ENCODE results near the gene INPP5J.

The INPP5J gene

GRCh38 chr22:31135706-31136105 is 12.9 kb downstream of the INPP5J start:
- Histone ChIP-seq H4K8ac (ENCODE audit: low read length) (no peak overlapping the region), H4K91ac (ENCODE audit: low read length) (no peak overlapping the region), H3K4me1 (ENCODE audit: control insufficient read depth, insufficient read depth, low read depth, low read length) (peaks cover 12% of the 10 kb centered on the region), H3K27ac (ENCODE audit: low read length, poor library complexity, severe bottlenecking) (no peak overlapping the region), H2BK120ac (ENCODE audit: low read depth, low read length) (no peak overlapping the region), H3K18ac (ENCODE audit: low read depth in 1 of 2, low read length in 2 of 2) (no peak overlapping the region), H3K23ac (ENCODE audit: low read length in 2 of 2) (no peak overlapping the region), H3K9me3 (ENCODE audit: control insufficient read depth, low read length) (no peaks in the 10 kb centered on the region), H2BK15ac (ENCODE audit: low read depth, poor library complexity, severe bottlenecking) (no peak overlapping the region), H3K4me2 (ENCODE audit: low read length, poor library complexity, severe bottlenecking) (no peak overlapping the region), H2AFZ (ENCODE audit: low read depth, low read length) (no peak overlapping the region), H3K36me3 (ENCODE audit: control insufficient read depth in 1 of 2, insufficient read depth in 2 of 2, low read depth in 1 of 2, low read length in 2 of 2) (peaks cover 0 to 3% of the 10 kb centered on the region in 2 experiments), H3K27me3 (ENCODE audit: control insufficient read depth in 1 of 2, insufficient read depth in 1 of 2, low read length in 2 of 2) (peaks cover 23 to 60% of the 10 kb centered on the region in 2 experiments), H3K4me3 (ENCODE audit: insufficient read depth in 1 of 2, low read depth in 1 of 2, low read length in 2 of 2) (no peak overlapping the region), H2BK12ac (ENCODE audit: low read length in 2 of 2) (no peak overlapping the region), H2BK5ac (ENCODE audit: low read depth, low read length, poor library complexity, severe bottlenecking) (no peak overlapping the region), H3K4ac (ENCODE audit: low read depth in 1 of 2, low read length in 2 of 2) (no peak overlapping the region), H3K9ac (ENCODE audit: low read length) (no peak overlapping the region), H3K14ac (ENCODE audit: low read length in 2 of 2) (no peak overlapping the region), H2AK5ac (ENCODE audit: low read length, severe bottlenecking) (no peak overlapping the region), H3K79me1 (replicated peaks; ENCODE audit: low read length, poor library complexity, severe bottlenecking) (no peaks in the 10 kb centered on the region)
- 91% methylated on average over 6 of the region's 6 CpGs for WGBS
- DNase-seq, result no peak

GRCh38 chr22:31136155-31136554 is 13.4 kb downstream of the INPP5J start:
- Histone ChIP-seq H3K27ac (ENCODE audit: low read length, poor library complexity, severe bottlenecking) (no peak overlapping the region), H3K14ac (ENCODE audit: low read length in 2 of 2) (no peak overlapping the region), H3K79me1 (replicated peaks; ENCODE audit: low read length, poor library complexity, severe bottlenecking) (no peaks in the 10 kb centered on the region), H2AFZ (ENCODE audit: low read depth, low read length) (no peak overlapping the region), H3K4me2 (ENCODE audit: low read length, poor library complexity, severe bottlenecking) (no peak overlapping the region), H2BK120ac (ENCODE audit: low read depth, low read length) (no peak overlapping the region), H3K9ac (ENCODE audit: low read length) (no peak overlapping the region), H4K8ac (ENCODE audit: low read length) (no peak overlapping the region), H3K9me3 (ENCODE audit: control insufficient read depth, low read length) (no peaks in the 10 kb centered on the region), H2AK5ac (ENCODE audit: low read length, severe bottlenecking) (no peak overlapping the region), H2BK5ac (ENCODE audit: low read depth, low read length, poor library complexity, severe bottlenecking) (no peak overlapping the region), H3K4me1 (ENCODE audit: control insufficient read depth, insufficient read depth, low read depth, low read length) (peaks cover 15% of the 10 kb centered on the region), H3K36me3 (ENCODE audit: control insufficient read depth in 1 of 2, insufficient read depth in 2 of 2, low read depth in 1 of 2, low read length in 2 of 2) (peaks cover 0 to 3% of the 10 kb centered on the region in 2 experiments), H3K18ac (ENCODE audit: low read depth in 1 of 2, low read length in 2 of 2) (no peak overlapping the region), H3K27me3 (ENCODE audit: control insufficient read depth in 1 of 2, insufficient read depth in 1 of 2, low read length in 2 of 2) (peaks cover 23 to 65% of the 10 kb centered on the region in 2 experiments), H3K4ac (ENCODE audit: low read depth in 1 of 2, low read length in 2 of 2) (no peak overlapping the region), H3K23ac (ENCODE audit: low read length in 2 of 2) (no peak overlapping the region), H2BK12ac (ENCODE audit: low read length in 2 of 2) (no peak overlapping the region), H2BK15ac (ENCODE audit: low read depth, poor library complexity, severe bottlenecking) (no peak overlapping the region), H3K4me3 (ENCODE audit: insufficient read depth in 1 of 2, low read depth in 1 of 2, low read length in 2 of 2) (no peak overlapping the region), H4K91ac (ENCODE audit: low read length) (no peak overlapping the region)
- 92% methylated on average over 9 of the region's 9 CpGs for WGBS
- DNase-seq, result no peak

- no peak overlapping the region for H3K23ac ChIP-seq (ENCODE audit: low read length in 2 of 2)
- no peak overlapping the region for H3K18ac ChIP-seq (ENCODE audit: low read depth in 1 of 2, low read length in 2 of 2)
- no peak overlapping the region for H3K4ac ChIP-seq (ENCODE audit: low read depth in 1 of 2, low read length in 2 of 2)
- H3K9me3 ChIP-seq (ENCODE audit: control insufficient read depth, low read length), result no peaks in the 10 kb centered on the region
- H3K79me1 ChIP-seq (replicated peaks; ENCODE audit: low read length, poor library complexity, severe bottlenecking), result no peaks in the 10 kb centered on the region
- peaks cover 15% of the 10 kb centered on the region for H3K4me1 ChIP-seq (ENCODE audit: control insufficient read depth, insufficient read depth, low read depth, low read length)
- H4K8ac ChIP-seq (ENCODE audit: low read length), result no peak overlapping the region
- peaks cover 0 to 3% of the 10 kb centered on the region in 2 experiments for H3K36me3 ChIP-seq (ENCODE audit: control insufficient read depth in 1 of 2, insufficient read depth in 2 of 2, low read depth in 1 of 2, low read length in 2 of 2)
- H2AK5ac ChIP-seq (ENCODE audit: low read length, severe bottlenecking), result no peak overlapping the region
- no peak overlapping the region for H3K9ac ChIP-seq (ENCODE audit: low read length)
- H3K4me3 ChIP-seq (ENCODE audit: insufficient read depth in 1 of 2, low read depth in 1 of 2, low read length in 2 of 2), result no peak overlapping the region
- no peak overlapping the region for H3K27ac ChIP-seq (ENCODE audit: low read length, poor library complexity, severe bottlenecking)
- H2BK5ac ChIP-seq (ENCODE audit: low read depth, low read length, poor library complexity, severe bottlenecking), result no peak overlapping the region
- H4K91ac ChIP-seq (ENCODE audit: low read length), result no peak overlapping the region
- no peak overlapping the region for H2BK120ac ChIP-seq (ENCODE audit: low read depth, low read length)
- no peak overlapping the region for H2AFZ ChIP-seq (ENCODE audit: low read depth, low read length)
- peaks cover 23 to 70% of the 10 kb centered on the region in 2 experiments for H3K27me3 ChIP-seq (ENCODE audit: control insufficient read depth in 1 of 2, insufficient read depth in 1 of 2, low read length in 2 of 2)
- DNase-seq, result no peak
- no peak overlapping the region for H3K14ac ChIP-seq (ENCODE audit: low read length in 2 of 2)
- no peak overlapping the region for H2BK15ac ChIP-seq (ENCODE audit: low read depth, poor library complexity, severe bottlenecking)
- no peak overlapping the region for H2BK12ac ChIP-seq (ENCODE audit: low read length in 2 of 2)
- no peak overlapping the region for H3K4me2 ChIP-seq (ENCODE audit: low read length, poor library complexity, severe bottlenecking)
- 89% methylated on average over 14 of the region's 16 CpGs for WGBS
Observed at GRCh38 chr22:31136711-31137110, 13.9 kb downstream of the INPP5J start.

- H4K91ac ChIP-seq (ENCODE audit: low read length), result no peak overlapping the region
- peaks cover 0 to 3% of the 10 kb centered on the region in 2 experiments for H3K36me3 ChIP-seq (ENCODE audit: control insufficient read depth in 1 of 2, insufficient read depth in 2 of 2, low read depth in 1 of 2, low read length in 2 of 2)
- H3K4me2 ChIP-seq (ENCODE audit: low read length, poor library complexity, severe bottlenecking), result no peak overlapping the region
- H3K4ac ChIP-seq (ENCODE audit: low read depth in 1 of 2, low read length in 2 of 2), result no peak overlapping the region
- no peak overlapping the region for H3K18ac ChIP-seq (ENCODE audit: low read depth in 1 of 2, low read length in 2 of 2)
- H2BK120ac ChIP-seq (ENCODE audit: low read depth, low read length), result no peak overlapping the region
- no peak overlapping the region for H3K9ac ChIP-seq (ENCODE audit: low read length)
- peaks cover 23 to 78% of the 10 kb centered on the region in 2 experiments for H3K27me3 ChIP-seq (ENCODE audit: control insufficient read depth in 1 of 2, insufficient read depth in 1 of 2, low read length in 2 of 2)
- peak overlapping the region; percentile 7 for H2BK15ac ChIP-seq (ENCODE audit: low read depth, poor library complexity, severe bottlenecking)
- WGBS, result 71% methylated on average over 10 of the region's 10 CpGs
- H2BK12ac ChIP-seq (ENCODE audit: low read length in 2 of 2), result no peak overlapping the region
- no peak overlapping the region for H3K4me3 ChIP-seq (ENCODE audit: insufficient read depth in 1 of 2, low read depth in 1 of 2, low read length in 2 of 2)
- no peak overlapping the region for H3K23ac ChIP-seq (ENCODE audit: low read length in 2 of 2)
- H2BK5ac ChIP-seq (ENCODE audit: low read depth, low read length, poor library complexity, severe bottlenecking), result no peak overlapping the region
- no peak overlapping the region for H2AFZ ChIP-seq (ENCODE audit: low read depth, low read length)
- peaks cover 15% of the 10 kb centered on the region for H3K4me1 ChIP-seq (ENCODE audit: control insufficient read depth, insufficient read depth, low read depth, low read length)
- no peak overlapping the region for H3K14ac ChIP-seq (ENCODE audit: low read length in 2 of 2)
- no peak overlapping the region for H4K8ac ChIP-seq (ENCODE audit: low read length)
- DNase-seq, result no peak
- H3K9me3 ChIP-seq (ENCODE audit: control insufficient read depth, low read length), result no peaks in the 10 kb centered on the region
- H2AK5ac ChIP-seq (ENCODE audit: low read length, severe bottlenecking), result no peak overlapping the region
- no peaks in the 10 kb centered on the region for H3K79me1 ChIP-seq (replicated peaks; ENCODE audit: low read length, poor library complexity, severe bottlenecking)
- no peak overlapping the region for H3K27ac ChIP-seq (ENCODE audit: low read length, poor library complexity, severe bottlenecking)
Observed at GRCh38 chr22:31137721-31138120, 15.0 kb downstream of the INPP5J start.

Data from mesenchymal stem cell (in vitro differentiated cells and primary cell).